Measurements from ENCODE around the gene CHL1.

CHL1 gene

GRCh38 chr3:411226-411625 is 214.7 kb downstream of the CHL1 start:
- no peak for DNase-seq (ENCODE audit: low read depth)

- no peak for DNase-seq (ENCODE audit: low read depth)
Measured at GRCh38 chr3:414063-414462, 217.5 kb downstream of the CHL1 start.

GRCh38 chr3:418239-418929 is 221.8 kb downstream of the CHL1 start:
- DNase-seq (ENCODE audit: low read depth), result no peak

GRCh38 chr3:420584-420983 is 224.0 kb downstream of the CHL1 start:
- DNase-seq (ENCODE audit: low read depth), result no peak

- no peak for DNase-seq (ENCODE audit: low read depth)
Measured at GRCh38 chr3:425079-425478, 228.5 kb downstream of the CHL1 start.

GRCh38 chr3:426072-426471 is 229.5 kb downstream of the CHL1 start:
- DNase-seq (ENCODE audit: low read depth), result no peak

GRCh38 chr3:427128-427527 is 230.6 kb downstream of the CHL1 start:
- no peak for DNase-seq (ENCODE audit: low read depth)

- DNase-seq (ENCODE audit: low read depth), result no peak
Measured at GRCh38 chr3:430186-430585, 233.6 kb downstream of the CHL1 start.

- DNase-seq (ENCODE audit: low read depth), result no peak
Measured at GRCh38 chr3:435161-435560, 238.6 kb downstream of the CHL1 start.

- no peak for DNase-seq (ENCODE audit: low read depth)
Measured at GRCh38 chr3:436053-436452, 239.5 kb downstream of the CHL1 start.

GRCh38 chr3:440826-441225 is 244.3 kb downstream of the CHL1 start:
- no peak for DNase-seq (ENCODE audit: low read depth)

GRCh38 chr3:445960-446359 is 249.4 kb downstream of the CHL1 start:
- DNase-seq (ENCODE audit: low read depth), result no peak

- no peak for DNase-seq (ENCODE audit: low read depth)
Measured at GRCh38 chr3:447671-448070, 251.1 kb downstream of the CHL1 start.

- DNase-seq (ENCODE audit: low read depth), result no peak
Measured at GRCh38 chr3:449711-450110, 253.1 kb downstream of the CHL1 start.

- no peak for DNase-seq (ENCODE audit: low read depth)
Measured at GRCh38 chr3:452221-452620, 255.7 kb downstream of the CHL1 start.

- DNase-seq (ENCODE audit: low read depth), result no peak
Measured at GRCh38 chr3:453106-453505, 256.5 kb downstream of the CHL1 start.

- no peak for DNase-seq (ENCODE audit: low read depth)
Measured at GRCh38 chr3:454986-455385, 258.4 kb downstream of the CHL1 start.

- DNase-seq (ENCODE audit: low read depth), result no peak
Measured at GRCh38 chr3:458124-458523, 261.6 kb downstream of the CHL1 start.

GRCh38 chr3:458653-459310 is 262.2 kb downstream of the CHL1 start:
- no peak for DNase-seq (ENCODE audit: low read depth)

Data from GM04504 (cell line).